Kidney (tissue), 14 donors: Measurements from ENCODE around the gene PBLD. TPM values are rescaled to one million over a fixed set of nuclear protein-coding genes. Genes with fewer than 3 reads are reported as not detected.
A peak's percentile ranks its signal among the peaks of the same experiment; 100 is the strongest.
"Not testable (repeated sequence)": the region's sequence is repeated elsewhere in the genome, so short reads cannot be mapped to it uniquely, and the experiment has no call there.

Source experiments
- DNase-seq, 5 donors: peaks; one replicate each; pipeline ENCODE4 v3.0.0-alpha.2; 2013 to 2020
- FAIRE-seq: peaks from 2 replicates; lab custom pipeline; 2012; peaks lifted over from hg19 to GRCh38; lab: Jason Lieb, UNC
- H3K27ac ChIP-seq, 2 donors: one replicate each; pipeline ENCODE4 v1.7.0; 2013; ENCODE audit warnings: low read depth in 2 of 2, low read length in 2 of 2, inconsistent platforms in 1 of 2
- H3K27me3 ChIP-seq: one replicate; pipeline ENCODE4 v1.7.1; 2013; ENCODE audit warnings: low read length, inconsistent platforms; ENCODE audit not compliant: control insufficient read depth, insufficient read depth
- H3K36me3 ChIP-seq, 3 donors: one replicate each; pipeline versions ENCODE4 v1.7.0 to v1.7.1; 2013; ENCODE audit warnings: low read length in 3 of 3, control low read depth in 1 of 3, inconsistent platforms in 1 of 3; ENCODE audit not compliant: insufficient read depth in 3 of 3, control insufficient read depth in 2 of 3
- H3K4me1 ChIP-seq, 3 donors: one replicate each; pipeline versions ENCODE4 v1.7.0 to v1.7.1; 2013; ENCODE audit warnings: low read length in 3 of 3, inconsistent platforms in 1 of 3, low read depth in 1 of 3; ENCODE audit not compliant: control insufficient read depth in 2 of 3, insufficient read depth in 2 of 3
- H3K4me3 ChIP-seq, 3 donors: one replicate each; pipeline versions ENCODE4 v1.7.0 to v1.8.1; 2013; ENCODE audit warnings: low read length in 3 of 3, control low read depth in 1 of 3, inconsistent platforms in 1 of 3
- H3K9ac ChIP-seq, 3 donors: one replicate each; pipeline versions ENCODE4 v1.7.0 to v1.7.1; 2013; ENCODE audit warnings: low read length in 3 of 3, control low read depth in 1 of 3, inconsistent platforms in 1 of 3
- H3K9me3 ChIP-seq, 3 donors: one replicate each; pipeline versions ENCODE4 v1.7.0 to v1.7.1; 2013; ENCODE audit warnings: low read length in 3 of 3, control low read depth in 1 of 3, inconsistent platforms in 1 of 3; ENCODE audit not compliant: control insufficient read depth in 2 of 3, insufficient read depth in 1 of 3
- CTCF ChIP-seq: IDR thresholded peaks from 3 replicates; pipeline ENCODE4 v1.5.1; 2012; ENCODE audit warnings: mild to moderate bottlenecking, moderate library complexity, borderline replicate concordance; ENCODE audit not compliant: insufficient read depth; ENCODE audit errors: extremely low read depth
- intact Hi-C: fragments of 100-400 bp; cut with DNase I; formaldehyde crosslinking; loops from one replicate; pipeline ENCODE4 v1.11.1; 2022
- polyA plus RNA-seq: library from polyadenylated mRNA; stranded (reverse); fragments of 350-450 nt; fragmentation: Illumina TruSeq; extraction: RNeasy Lipid Tissue Mini Kit (QIAGEN cat#74804); gene quantifications from one replicate; pipeline ENCODE4 v1.2.3, GENCODE V29; 2014; ENCODE audit warnings: low read depth, low replicate concordance; ENCODE audit not compliant: insufficient read depth
- total RNA-seq: library from RNA; stranded (reverse); fragmentation: NEBNext Ultra II Directional; extraction: Animal tissue kit (Norgen Biotek cat#: 25700); gene quantifications from one replicate; pipeline ENCODE4 v1.2.1, GENCODE V29; 2021
- donor health status: control.
- donor health status: control.
- donor health status: control.
- donor health status: control.
- donor health status: control.
- donor health status: DM: yes; HTN: yes; CAD: no.
- donor health status: Normal renal cell carcinoma (clear cell type).

The PBLD gene
- total and polyA plus RNA-seq, 2 donors from 2014 or later = 33.5 to 104 TPM

GRCh38 chr10:68288717-68289116, 44.0 kb downstream of the PBLD start:
- TF ChIP-seq CTCF = no peak
- DNase-seq (peak in 1 of 5 donors; percentile 44), FAIRE-seq (no peak)
- no peaks in the 10 kb centered on the region for H3K9me3 ChIP-seq
- H3K9ac ChIP-seq = no peak overlapping the region
- no peaks in the 10 kb centered on the region for H3K27me3 ChIP-seq
- intact Hi-C loops = no loop called here
- H3K4me1 ChIP-seq = peaks cover 0 to 3% (median 0%) of the 10 kb centered on the region in 3 donors
- H3K36me3 ChIP-seq = peaks cover 2 to 32% (median 10%) of the 10 kb centered on the region in 3 donors
- H3K4me3 ChIP-seq = no peak overlapping the region
- H3K27ac ChIP-seq = no peak overlapping the region

- peaks cover 0 to 3% (median 0%) of the 10 kb centered on the region in 3 donors for H3K4me1 ChIP-seq
- no peak for FAIRE-seq
Observed at GRCh38 chr10:68284062-68285001, 48.4 kb downstream of the PBLD start.

GRCh38 chr10:68280758-68281157, 52.0 kb downstream of the PBLD start:
- intact Hi-C loops = no loop called here
- Histone ChIP-seq H3K9ac (no peak overlapping the region), H3K36me3 (peaks cover 0 to 10% (median 0%) of the 10 kb centered on the region in 3 donors), H3K27me3 (no peaks in the 10 kb centered on the region), H3K4me1 (peaks cover 0 to 3% (median 0%) of the 10 kb centered on the region in 3 donors), H3K27ac (no peak overlapping the region), H3K9me3 (no peaks in the 10 kb centered on the region), H3K4me3 (no peak overlapping the region)
- no peak for FAIRE-seq
- no peak for TF ChIP-seq CTCF
- DNase-seq = no peak

More at GRCh38 chr10:68284062-68285001, 48.4 kb downstream of the PBLD start:
- Histone ChIP-seq H3K27ac (no peak overlapping the region), H3K36me3 (peaks cover 2 to 17% (median 5%) of the 10 kb centered on the region in 3 donors), H3K27me3 (no peaks in the 10 kb centered on the region), H3K9me3 (no peaks in the 10 kb centered on the region), H3K9ac (no peak overlapping the region), H3K4me3 (no peak overlapping the region)
- no peak for TF ChIP-seq CTCF
- DNase-seq = peak in 4 of 5 donors; percentile 59 to 88 (median 82)
- intact Hi-C loops = no loop called here

- H3K4me3 ChIP-seq, DNase-seq, H3K27me3 ChIP-seq, H3K9ac ChIP-seq, intact Hi-C loops, FAIRE-seq, H3K4me1 ChIP-seq, H3K9me3 ChIP-seq, H3K27ac ChIP-seq, H3K36me3 ChIP-seq: not testable (repeated sequence)
Observed at GRCh38 chr10:68278906-68279753, 53.6 kb downstream of the PBLD start.

- H3K4me1 ChIP-seq, H3K9me3 ChIP-seq, H3K9ac ChIP-seq, H3K27ac ChIP-seq, DNase-seq, H3K4me3 ChIP-seq, intact Hi-C loops, FAIRE-seq, H3K27me3 ChIP-seq, H3K36me3 ChIP-seq: not testable (repeated sequence)
Observed at GRCh38 chr10:68277814-68278213, 54.9 kb downstream of the PBLD start.
